T-cell (primary cell): ENCODE results near the gene CDC40. TPM values are rescaled to one million over a fixed set of nuclear protein-coding genes. Genes with fewer than 3 reads are reported as not detected.

Experiments used
- ATAC-seq, 4 experiments: fragments of 200-7000 bp in 3 of 4; fragments of 150-1000 bp in 1 of 4; cut with Tn5 transposase; replicated peaks in 1 of 4; 1 replicate in 3 of 4; 2 replicates in 1 of 4; pipeline ENCODE4 v1.10.0; 2021; ENCODE audit warnings: moderate library complexity in 3 of 4, mild to moderate bottlenecking in 2 of 4, moderate number of reproducible peaks in 1 of 4
- CTCF ChIA-PET, 2 donors: fragments of 300-600 bp; sonication (Branson Sonifier 250); formaldehyde crosslinking; loops; one replicate each; lab custom pipeline; 2022; ENCODE audit warnings: antibody characterized with exemption in 2 of 2; lab: Charles Lee
- POLR2A ChIA-PET, 2 donors: fragments of 300-600 bp; sonication (Branson Sonifier 250); formaldehyde crosslinking; loops; one replicate each; lab custom pipeline; 2022; ENCODE audit warnings: antibody characterized with exemption in 2 of 2; lab: Charles Lee
- DNase-seq, 35 experiments: peaks; one replicate each; pipeline versions ENCODE4 v3.0.0 to v3.0.0-alpha.2; 2013 to 2023
- H3K27ac ChIP-seq: one replicate; pipeline ENCODE4 v1.5.1; 2013; ENCODE audit warnings: low read length
- H3K27me3 ChIP-seq, 2 experiments: replicated peaks in 1 of 2; 1 replicate in 1 of 2; 2 replicates in 1 of 2; pipeline versions ENCODE4 v1.6.1 to v1.7.0; 2013; ENCODE audit warnings: low read length in 1 of 2, mixed read lengths in 1 of 2; ENCODE audit not compliant: control insufficient read depth in 2 of 2, insufficient read depth in 2 of 2; ENCODE audit errors: extremely low read depth in 1 of 2
- H3K36me3 ChIP-seq, 2 donors: 1 replicate in 1 of 2; 2 replicates in 1 of 2; pipeline versions ENCODE4 v1.6.1 to v1.7.0; 2013; ENCODE audit warnings: low read length in 1 of 2; ENCODE audit not compliant: control insufficient read depth in 2 of 2, insufficient read depth in 1 of 2; ENCODE audit errors: extremely low read depth in 1 of 2
- H3K4me1 ChIP-seq, 2 experiments: 1 replicate in 1 of 2; 2 replicates in 1 of 2; pipeline versions ENCODE4 v1.6.1 to v1.7.0; 2013; ENCODE audit warnings: low read length in 2 of 2, mixed read lengths in 1 of 2; ENCODE audit not compliant: insufficient read depth in 2 of 2, control insufficient read depth in 1 of 2; ENCODE audit errors: extremely low read depth in 1 of 2
- H3K4me3 ChIP-seq, 2 donors: 1 replicate in 1 of 2; 2 replicates in 1 of 2; pipeline versions ENCODE4 v1.5.1 to v1.7.0; 2013; ENCODE audit warnings: mild to moderate bottlenecking in 2 of 2, low read length in 1 of 2, moderate library complexity in 1 of 2; ENCODE audit not compliant: control insufficient read depth in 1 of 2; ENCODE audit errors: extremely low read depth in 1 of 2
- H3K9me3 ChIP-seq: 2 replicates; pipeline ENCODE4 v1.7.0; 2013
- H3K27ac Mint-ChIP-seq, 2 donors: one replicate each; pipeline ENCODE4 v1.8.0; 2020 to 2021; ENCODE audit warnings: mild to moderate bottlenecking in 2 of 2, mixed read lengths in 2 of 2
- H3K27me3 Mint-ChIP-seq, 2 donors: one replicate each; pipeline ENCODE4 v1.8.0; 2021 to 2022; ENCODE audit warnings: mixed read lengths in 2 of 2
- H3K36me3 Mint-ChIP-seq: one replicate; pipeline ENCODE4 v1.8.0; 2021; ENCODE audit warnings: mixed read lengths
- H3K4me1 Mint-ChIP-seq, 3 donors: one replicate each; pipeline ENCODE4 v1.8.0; 2020 to 2022; ENCODE audit warnings: mixed read lengths in 3 of 3, mild to moderate bottlenecking in 1 of 3
- H3K4me3 Mint-ChIP-seq, 3 donors: one replicate each; pipeline ENCODE4 v1.8.0; 2020 to 2022; ENCODE audit warnings: mild to moderate bottlenecking in 3 of 3, mixed read lengths in 3 of 3, moderate library complexity in 3 of 3
- H3K9me3 Mint-ChIP-seq, 3 donors: one replicate each; pipeline ENCODE4 v1.8.0; 2020 to 2022; ENCODE audit warnings: mixed read lengths in 3 of 3
- WGBS: methylation state at CpG from one replicate; pipeline ENCODE4 v1.1.5; 2013; ENCODE audit warnings: missing lambda C conversion rate; ENCODE audit not compliant: insufficient coverage; 5-methylcytosine and 5-hydroxymethylcytosine counted together
- total RNA-seq, 35 experiments: library from RNA in 6 of 35; stranded (reverse) in 6 of 35; fragments of 120-200 nt in 1 of 35; gene quantifications; one replicate each; pipeline versions ENCODE4 v1.2.1 to v1.2.4 and lab custom pipeline; 2013 to 2026

The CDC40 gene
- total RNA-seq, 5 donors from 2014 or later (not counting 1 experiment from before 2014, with no cell fraction given) = 27.7 to 33.3 (median 28.3) TPM

GRCh38 chr6:110196874-110197273 lies 16.6 kb downstream of the CDC40 start:
- Mint-ChIP-seq H3K4me3 (no peak overlapping the region), H3K36me3 (peaks cover 25% of the 10 kb centered on the region), H3K27me3 (no peaks in the 10 kb centered on the region), H3K9me3 (no peaks in the 10 kb centered on the region), H3K27ac (no peak overlapping the region), H3K4me1 (peaks cover 25 to 46% (median 38%) of the 10 kb centered on the region in 3 donors)
- no CpG with 5 or more reads among the region's 1 CpG for WGBS
- DNase-seq (no peak), ATAC-seq (no peak)
- Histone ChIP-seq H3K9me3 (no peaks in the 10 kb centered on the region), H3K27ac (no peak overlapping the region), H3K4me3 (no peak overlapping the region), H3K27me3 (no peaks in the 10 kb centered on the region), H3K4me1 (no peaks in the 10 kb centered on the region), H3K36me3 (peaks cover 4 to 11% of the 10 kb centered on the region in 2 donors)
- CTCF ChIA-PET = no interaction called here
- POLR2A ChIA-PET = no interaction called here

GRCh38 chr6:110198561-110198960 lies 18.3 kb downstream of the CDC40 start:
- Mint-ChIP-seq H3K4me1 (peaks cover 29 to 50% (median 43%) of the 10 kb centered on the region in 3 donors), H3K4me3 (no peak overlapping the region), H3K9me3 (no peaks in the 10 kb centered on the region), H3K27me3 (no peaks in the 10 kb centered on the region), H3K27ac (no peak overlapping the region), H3K36me3 (peaks cover 29% of the 10 kb centered on the region)
- DNase-seq (no peak), ATAC-seq (no peak)
- H3K27me3 ChIP-seq = no peaks in the 10 kb centered on the region
- no peaks in the 10 kb centered on the region for H3K4me1 ChIP-seq
- no CpG with 5 or more reads among the region's 3 CpGs for WGBS
- H3K36me3 ChIP-seq = peaks cover 2 to 10% of the 10 kb centered on the region in 2 donors
- ChIA-PET POLR2A (no interaction called here), CTCF (interaction anchor here (0.6 to 1.6 kb wide), 3 partner anchors 10 to 55 kb away, joined by 3 to 5 read pairs (median 3); no protein-coding TSS in a partner anchor)
- H3K27ac ChIP-seq = no peak overlapping the region
- no peaks in the 10 kb centered on the region for H3K9me3 ChIP-seq
- no peak overlapping the region for H3K4me3 ChIP-seq

GRCh38 chr6:110201151-110201884 lies 21.1 kb downstream of the CDC40 start:
- ChIA-PET CTCF (no interaction called here), POLR2A (no interaction called here)
- Mint-ChIP-seq H3K9me3 (no peaks in the 10 kb centered on the region), H3K36me3 (peaks cover 26% of the 10 kb centered on the region), H3K4me1 (peaks cover 18 to 39% (median 36%) of the 10 kb centered on the region in 3 donors), H3K27ac (no peak overlapping the region), H3K27me3 (no peaks in the 10 kb centered on the region), H3K4me3 (no peak overlapping the region)
- H3K9me3 ChIP-seq = no peaks in the 10 kb centered on the region
- no CpG with 5 or more reads among the region's 3 CpGs for WGBS
- H3K27me3 ChIP-seq = no peaks in the 10 kb centered on the region
- ATAC-seq (no peak), DNase-seq (no peak)
- no peak overlapping the region for H3K4me3 ChIP-seq
- H3K27ac ChIP-seq = no peak overlapping the region
- H3K4me1 ChIP-seq = no peaks in the 10 kb centered on the region
- H3K36me3 ChIP-seq = peaks cover 0 to 4% of the 10 kb centered on the region in 2 donors

- no peak overlapping the region for H3K4me3 Mint-ChIP-seq
- WGBS = no CpG with 5 or more reads among the region's 3 CpGs
- peaks cover 0 to 15% (median 6%) of the 10 kb centered on the region in 3 donors for H3K4me1 Mint-ChIP-seq
- no peak overlapping the region for H3K27ac Mint-ChIP-seq
- Histone ChIP-seq H3K9me3 (no peaks in the 10 kb centered on the region), H3K36me3 (peaks cover 6 to 31% of the 10 kb centered on the region in 2 donors), H3K27me3 (no peaks in the 10 kb centered on the region), H3K4me3 (no peak overlapping the region), H3K4me1 (no peaks in the 10 kb centered on the region), H3K27ac (no peak overlapping the region)
- no peak for ATAC-seq
- ChIA-PET CTCF (interaction anchor here (0.6 to 0.9 kb wide), 2 partner anchors 27 to 983 kb away, joined by 3 to 4 read pairs; partner anchors contain the start of gene CDC40 (in 1 of the 2)), POLR2A (interaction anchor here (0.6 to 0.8 kb wide), 4 partner anchors 10 to 667 kb away, joined by 3 read pairs; partner anchors contain the start of gene AMD1 (in 1 of the 2))
- H3K27me3 Mint-ChIP-seq = no peaks in the 10 kb centered on the region
- DNase-seq = peak in 1 of 35 experiments; percentile 4
- H3K9me3 Mint-ChIP-seq = no peaks in the 10 kb centered on the region
- H3K36me3 Mint-ChIP-seq = peaks cover 51% of the 10 kb centered on the region
Observed at GRCh38 chr6:110207652-110208051, 27.4 kb downstream of the CDC40 start.

GRCh38 chr6:110211753-110212152 lies 31.5 kb downstream of the CDC40 start:
- H3K4me1 ChIP-seq = no peaks in the 10 kb centered on the region
- POLR2A ChIA-PET = interaction anchor here in 1 of 2 donors (0.6 kb wide), 1 partner anchor 27 kb away, joined by 3 read pairs; no protein-coding TSS in a partner anchor
- peaks cover 8 to 65% of the 10 kb centered on the region in 2 donors for H3K36me3 ChIP-seq
- H3K9me3 ChIP-seq = no peaks in the 10 kb centered on the region
- no peak overlapping the region for H3K27ac Mint-ChIP-seq
- no peaks in the 10 kb centered on the region for H3K4me1 Mint-ChIP-seq
- no peaks in the 10 kb centered on the region for H3K27me3 ChIP-seq
- no peaks in the 10 kb centered on the region for H3K9me3 Mint-ChIP-seq
- no peak overlapping the region for H3K4me3 ChIP-seq
- no peak overlapping the region for H3K4me3 Mint-ChIP-seq
- no peak for ATAC-seq
- H3K27me3 Mint-ChIP-seq = no peaks in the 10 kb centered on the region
- no peak for DNase-seq
- CTCF ChIA-PET = interaction anchor here in 1 of 2 donors (0.6 kb wide), 1 partner anchor 34 kb away, joined by 4 read pairs; no protein-coding TSS in a partner anchor
- WGBS = no CpG with 5 or more reads among the region's 1 CpG
- H3K27ac ChIP-seq = no peak overlapping the region
- H3K36me3 Mint-ChIP-seq = peaks cover 60% of the 10 kb centered on the region

GRCh38 chr6:110214338-110214737 lies 34.1 kb downstream of the CDC40 start:
- Mint-ChIP-seq H3K27me3 (no peaks in the 10 kb centered on the region), H3K4me3 (no peak overlapping the region), H3K36me3 (peaks cover 66% of the 10 kb centered on the region), H3K27ac (no peak overlapping the region), H3K4me1 (no peaks in the 10 kb centered on the region), H3K9me3 (no peaks in the 10 kb centered on the region)
- no peaks in the 10 kb centered on the region for H3K27me3 ChIP-seq
- no peaks in the 10 kb centered on the region for H3K9me3 ChIP-seq
- 75% methylated on average over 1 of the region's 1 CpG for WGBS
- ChIA-PET CTCF (no interaction called here), POLR2A (interaction anchor here in 1 of 2 donors (0.5 to 0.6 kb wide), 2 partner anchors 19 to 754 kb away, joined by 3 to 9 read pairs; no protein-coding TSS in a partner anchor)
- DNase-seq = no peak
- no peak for ATAC-seq
- no peaks in the 10 kb centered on the region for H3K4me1 ChIP-seq
- no peak overlapping the region for H3K27ac ChIP-seq
- no peak overlapping the region for H3K4me3 ChIP-seq
- peaks cover 8 to 66% of the 10 kb centered on the region in 2 donors for H3K36me3 ChIP-seq
